Heart right ventricle (tissue), 16 donors: ENCODE data around the gene PDYN. TPM values are rescaled to one million over a fixed set of nuclear protein-coding genes. Genes with fewer than 3 reads are reported as not detected.
A peak's percentile ranks its signal among the peaks of the same experiment; 100 is the strongest.

Experiments
- ATAC-seq, 8 donors: fragments of 200-7000 bp; cut with Tn5 transposase; one replicate each; pipeline ENCODE4 v1.9.1; 2020; ENCODE audit warnings: mild to moderate bottlenecking in 8 of 8, moderate library complexity in 8 of 8, moderate number of reproducible peaks in 1 of 8
- DNase-seq, 2 donors: peaks; one replicate each; pipeline ENCODE4 v3.0.0-alpha.2; 2020
- H3K27ac ChIP-seq, 10 donors: fragments of 200-600 bp; sonication (generic) in 2 of 10; one replicate each; pipeline versions ENCODE4 v1.5.0 to v1.8.0; 2020 to 2022; ENCODE audit warnings: mild to moderate bottlenecking in 3 of 10
- H3K27me3 ChIP-seq, 7 donors: fragments of 200-600 bp; one replicate each; pipeline ENCODE4 v1.8.0; 2021 to 2022; ENCODE audit warnings: mild to moderate bottlenecking in 2 of 7
- H3K36me3 ChIP-seq, 9 donors: fragments of 200-600 bp; sonication (generic) in 1 of 9; one replicate each; pipeline versions ENCODE4 v1.5.0 to v1.8.0; 2020 to 2022; ENCODE audit warnings: mild to moderate bottlenecking in 2 of 9
- H3K4me1 ChIP-seq, 9 donors: fragments of 200-600 bp; sonication (generic) in 1 of 9; one replicate each; pipeline versions ENCODE4 v1.5.0 to v1.8.0; 2020 to 2022; ENCODE audit warnings: mild to moderate bottlenecking in 4 of 9
- H3K4me3 ChIP-seq, 10 donors: fragments of 200-600 bp; sonication (generic) in 2 of 10; one replicate each; pipeline versions ENCODE4 v1.5.0 to v1.8.0; 2020 to 2022; ENCODE audit warnings: mild to moderate bottlenecking in 7 of 10, moderate library complexity in 2 of 10
- H3K9me3 ChIP-seq, 11 donors: fragments of 200-600 bp in 10 of 11; sonication (generic) in 2 of 11; one replicate each; pipeline versions ENCODE4 v1.5.0 to v1.8.0; 2013 to 2022; ENCODE audit warnings: mild to moderate bottlenecking in 2 of 11, control low read depth in 1 of 11, moderate library complexity in 1 of 11
- WGBS, 2 donors: extraction: QIAGEN DNeasy Blood & Tissue Kit; methylation state at CpG; one replicate each; pipeline ENCODE4 v1.1.7; 2013; ENCODE audit warnings: inconsistent platforms in 1 of 2; 5-methylcytosine and 5-hydroxymethylcytosine counted together
- intact Hi-C, 10 donors: fragments of 100-400 bp; cut with DNase I; formaldehyde crosslinking; loops; one replicate each; pipeline versions ENCODE4 v1.11.1 to v1.14.2; 2022
- polyA plus RNA-seq, 2 donors: library from polyadenylated mRNA; stranded (reverse); fragments of 200-250 nt; gene quantifications; one replicate each; pipeline ENCODE4 v1.2.3, GENCODE V29; 2013
- total RNA-seq, 10 donors: library from RNA; stranded (reverse); fragmentation: NEBNext Ultra II Directional in 3 of 10; extraction: Animal tissue kit (Norgen Biotek cat#: 25700) in 3 of 10; gene quantifications; one replicate each; pipeline versions ENCODE4 v1.2.1 to v1.2.4, GENCODE V29; 2021 to 2023
- TF ChIP-seq, protein P1 (sequence below), 9 donors: fragments of 200-600 bp; sonication (generic) in 2 of 9; IDR thresholded peaks; one replicate each; pipeline versions ENCODE4 v1.5.0 to v1.8.0; 2021 to 2022; ENCODE audit warnings: antibody characterized with exemption in 9 of 9, mild to moderate bottlenecking in 5 of 9, moderate library complexity in 1 of 9
- donor health status: Arrhythmogenic right ventricular cardiomyopathy.
- donor health status: ischemic (EF 13 %, LVEDD 7.1; RV severe dilation, severe dysfunction).
- donor health status: healthy with polysubstance abuse.
- donor health status: DM: no; HTN: yes; CAD: no.
- donor health status: DM: no; HTN: no; CAD: no.
- donor health status: ischemic (EF 25% LVEDD 6.9; RV normal size, moderate dysfunction).
- donor health status: ischemic (EF 25% LVEDD 5.7; RV mildly dilated, moderate dysfunction).
- donor health status: healthy.
- donor health status: DM: yes; HTN: yes; CAD: no.
- donor health status: Ischemic cardiomyopathy.
- donor health status: ischemic (EF 35%, LVEDD 5.7; RV mildly dilated, moderate dysfunction).
- donor health status: nonischemic (EF 11% LVEDD 7.7; RV severe dilation, severe dysfunction).
- donor health status: DM: yes; HTN: yes; CAD: no.
- donor health status: PGD.
- donor health status: ischemic (EF 29% LVEDD 5.4; RV normal size, mild dysfunction).
- donor health status: nonischemic (EF 23%, LVEDD 6.1; RV moderate dilation, normal function).

The PDYN gene
- total and polyA plus RNA-seq, 12 donors, result not detected

DNA sequence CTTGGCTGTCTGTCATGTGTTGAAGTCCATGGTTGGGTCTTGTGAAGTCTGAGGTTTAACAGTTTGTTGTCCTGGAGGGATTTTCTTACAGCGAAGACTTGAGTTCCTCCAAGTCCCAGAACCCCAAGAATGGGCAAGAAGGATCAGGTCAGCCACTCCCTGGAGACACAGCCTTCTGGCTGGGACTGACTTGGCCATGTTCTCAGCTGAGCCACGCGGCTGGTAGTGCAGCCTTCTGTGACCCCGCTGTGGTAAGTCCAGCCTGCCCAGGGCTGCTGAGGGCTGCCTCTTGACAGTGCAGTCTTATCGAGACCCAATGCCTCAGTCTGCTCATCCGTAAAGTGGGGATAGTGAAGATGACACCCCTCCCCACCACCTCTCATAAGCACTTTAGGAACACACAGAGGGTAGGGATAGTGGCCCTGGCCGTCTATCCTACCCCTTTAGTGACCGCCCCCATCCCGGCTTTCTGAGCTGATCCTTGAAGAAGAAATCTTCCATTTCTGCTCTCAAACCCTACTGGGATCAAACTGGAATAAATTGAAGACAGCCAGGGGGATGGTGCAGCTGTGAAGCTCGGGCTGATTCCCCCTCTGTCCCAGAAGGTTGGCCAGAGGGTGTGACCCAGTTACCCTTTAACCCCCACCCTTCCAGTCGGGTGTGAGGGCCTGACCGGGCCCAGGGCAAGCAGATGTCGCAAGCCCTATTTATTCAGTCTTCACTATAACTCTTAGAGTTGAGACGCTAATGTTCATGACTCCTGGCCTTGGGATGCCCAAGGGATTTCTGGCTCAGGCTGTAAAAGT, 55.2 kb downstream of the PDYN start:
- intact Hi-C loops, result no loop called here

DNA sequence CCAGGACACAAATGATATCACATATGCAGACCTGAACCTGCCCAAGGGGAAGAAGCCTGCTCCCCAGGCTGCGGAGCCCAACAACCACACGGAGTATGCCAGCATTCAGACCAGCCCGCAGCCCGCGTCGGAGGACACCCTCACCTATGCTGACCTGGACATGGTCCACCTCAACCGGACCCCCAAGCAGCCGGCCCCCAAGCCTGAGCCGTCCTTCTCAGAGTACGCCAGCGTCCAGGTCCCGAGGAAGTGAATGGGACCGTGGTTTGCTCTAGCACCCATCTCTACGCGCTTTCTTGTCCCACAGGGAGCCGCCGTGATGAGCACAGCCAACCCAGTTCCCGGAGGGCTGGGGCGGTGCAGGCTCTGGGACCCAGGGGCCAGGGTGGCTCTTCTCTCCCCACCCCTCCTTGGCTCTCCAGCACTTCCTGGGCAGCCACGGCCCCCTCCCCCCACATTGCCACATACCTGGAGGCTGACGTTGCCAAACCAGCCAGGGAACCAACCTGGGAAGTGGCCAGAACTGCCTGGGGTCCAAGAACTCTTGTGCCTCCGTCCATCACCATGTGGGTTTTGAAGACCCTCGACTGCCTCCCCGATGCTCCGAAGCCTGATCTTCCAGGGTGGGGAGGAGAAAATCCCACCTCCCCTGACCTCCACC, 56.4 kb downstream of the PDYN start:
- intact Hi-C loops, result no loop called here
- peaks cover 0 to 48% (median 0%) of the 10 kb centered on the region in 9 donors for H3K36me3 ChIP-seq
- peaks cover 0 to under 1% (median 0%) of the 10 kb centered on the region in 7 donors for H3K27me3 ChIP-seq
- 92 to 94% methylated on average over 25 of the region's 25 CpGs for WGBS, 2 donors
- no peak overlapping the region for H3K4me3 ChIP-seq
- TF ChIP-seq, protein P1, sequence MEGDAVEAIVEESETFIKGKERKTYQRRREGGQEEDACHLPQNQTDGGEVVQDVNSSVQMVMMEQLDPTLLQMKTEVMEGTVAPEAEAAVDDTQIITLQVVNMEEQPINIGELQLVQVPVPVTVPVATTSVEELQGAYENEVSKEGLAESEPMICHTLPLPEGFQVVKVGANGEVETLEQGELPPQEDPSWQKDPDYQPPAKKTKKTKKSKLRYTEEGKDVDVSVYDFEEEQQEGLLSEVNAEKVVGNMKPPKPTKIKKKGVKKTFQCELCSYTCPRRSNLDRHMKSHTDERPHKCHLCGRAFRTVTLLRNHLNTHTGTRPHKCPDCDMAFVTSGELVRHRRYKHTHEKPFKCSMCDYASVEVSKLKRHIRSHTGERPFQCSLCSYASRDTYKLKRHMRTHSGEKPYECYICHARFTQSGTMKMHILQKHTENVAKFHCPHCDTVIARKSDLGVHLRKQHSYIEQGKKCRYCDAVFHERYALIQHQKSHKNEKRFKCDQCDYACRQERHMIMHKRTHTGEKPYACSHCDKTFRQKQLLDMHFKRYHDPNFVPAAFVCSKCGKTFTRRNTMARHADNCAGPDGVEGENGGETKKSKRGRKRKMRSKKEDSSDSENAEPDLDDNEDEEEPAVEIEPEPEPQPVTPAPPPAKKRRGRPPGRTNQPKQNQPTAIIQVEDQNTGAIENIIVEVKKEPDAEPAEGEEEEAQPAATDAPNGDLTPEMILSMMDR (IDR thresholded peaks at IDR 0.05), result no peak
- peaks cover 0 to 61% (median 35%) of the 10 kb centered on the region in 9 donors for H3K4me1 ChIP-seq
- H3K27ac ChIP-seq, result no peak overlapping the region
- ATAC-seq, result no peak
- peaks cover 0 to 5% (median 0%) of the 10 kb centered on the region in 11 donors for H3K9me3 ChIP-seq
- no peak for DNase-seq

More for the DNA sequence above, 55.2 kb downstream of the PDYN start:
- Histone ChIP-seq H3K4me3 (no peak overlapping the region), H3K36me3 (peaks cover 0 to 48% (median 0%) of the 10 kb centered on the region in 9 donors), H3K9me3 (peaks cover 0 to 5% (median 0%) of the 10 kb centered on the region in 11 donors), H3K27ac (no peak overlapping the region), H3K4me1 (peaks cover 0 to 64% (median 29%) of the 10 kb centered on the region in 9 donors), H3K27me3 (peaks cover 0 to 5% (median 0%) of the 10 kb centered on the region in 7 donors)
- 90 to 93% methylated on average over 14 of the region's 14 CpGs for WGBS, 2 donors
- TF ChIP-seq, protein P1 (IDR thresholded peaks at IDR 0.05), result no peak
- ATAC-seq (no peak), DNase-seq (no peak)

DNA sequence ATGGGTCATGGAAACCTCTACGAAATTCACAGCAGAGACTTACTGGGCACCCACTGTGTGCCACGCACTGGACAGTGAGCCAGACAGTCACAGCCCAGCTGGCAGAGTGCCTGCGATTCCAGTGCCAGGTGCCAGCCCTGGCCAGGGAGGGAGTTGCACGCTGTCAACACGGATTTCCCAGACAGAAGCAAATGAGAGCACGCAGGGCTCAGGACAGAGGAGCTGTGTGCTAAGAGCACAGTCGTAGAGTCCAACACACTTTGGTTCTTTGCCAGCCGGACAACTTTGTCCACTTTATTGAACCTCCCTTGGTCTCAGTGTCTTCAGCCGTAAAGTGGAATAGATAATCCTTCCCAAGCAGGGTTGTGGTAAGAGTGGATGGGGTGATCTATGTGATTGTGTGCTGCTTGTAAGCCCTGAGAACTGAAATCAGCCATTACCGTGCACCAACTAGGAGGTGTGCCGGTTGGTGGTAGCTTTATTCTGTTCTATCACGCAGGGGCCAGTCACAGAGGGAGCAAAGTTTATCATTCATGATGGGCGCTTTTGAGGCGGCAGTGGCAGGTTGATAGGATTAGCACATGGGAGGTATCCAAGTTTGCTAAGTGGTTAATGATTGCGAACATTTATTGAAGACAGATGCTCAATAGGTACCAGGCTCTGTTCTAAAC, 58.0 kb downstream of the PDYN start:
- 36 to 48% methylated on average over 15 of the region's 15 CpGs for WGBS, 2 donors
- H3K9me3 ChIP-seq, result peaks cover 0 to 5% (median 0%) of the 10 kb centered on the region in 11 donors
- TF ChIP-seq, protein P1 (IDR thresholded peaks at IDR 0.05), result no peak
- no peaks in the 10 kb centered on the region for H3K27me3 ChIP-seq
- peaks cover 0 to 47% (median 31%) of the 10 kb centered on the region in 9 donors for H3K4me1 ChIP-seq
- H3K36me3 ChIP-seq, result peaks cover 0 to 57% (median 0%) of the 10 kb centered on the region in 9 donors
- peak overlapping the region in 9 of 10 donors; percentile 36 to 79 (median 70) for H3K27ac ChIP-seq
- peak; percentile 70 to 77 for DNase-seq
- intact Hi-C loops, result no loop called here
- ATAC-seq, result peak; percentile 39 to 86 (median 74)
- peak overlapping the region in 2 of 10 donors; percentile 7 to 15 for H3K4me3 ChIP-seq
